IMR-90 (cell line): ENCODE data around the gene ACVR2B. TPM values are rescaled to one million over a fixed set of nuclear protein-coding genes. Genes with fewer than 3 reads are reported as not detected.

Source experiments
- ATAC-seq: fragments of 200-7000 bp; cut with Tn5 transposase; 2 replicates; pipeline ENCODE4 v1.9.1; 2020; ENCODE audit warnings: low read depth, mild to moderate bottlenecking, moderate library complexity
- BruUV-seq: library from RNA; stranded (reverse); fragments of 400-500 nt; replicated peaks from 2 replicates; lab custom pipeline; 2021; lab: Mats Ljungman, UMichigan
- CTCF ChIA-PET: fragments of 300-600 bp; formaldehyde crosslinking; extraction: SDS; loops from one replicate; lab custom pipeline; 2021; ENCODE audit warnings: antibody characterized with exemption; lab: Yijun Ruan, JAX
- POLR2A ChIA-PET: fragments of 300-600 bp; sonication (Branson Sonifier 250); formaldehyde crosslinking; loops from one replicate; lab custom pipeline; 2022; ENCODE audit warnings: antibody characterized with exemption; ENCODE audit not compliant: unreplicated experiment; lab: Charles Lee
- DNase-seq: peaks from one replicate; pipeline ENCODE4 v3.0.0; 2013
- H2AFZ ChIP-seq: replicated peaks from 2 replicates; pipeline ENCODE3; 2013; ENCODE audit warnings: low read length, mild to moderate bottlenecking; ENCODE audit not compliant: poor library complexity
- H2AK5ac ChIP-seq: 2 replicates; pipeline ENCODE4 v1.6.1; 2013; ENCODE audit warnings: low read depth, low read length, inconsistent platforms
- H2AK9ac ChIP-seq: replicated peaks from 2 replicates; pipeline ENCODE3; 2013; ENCODE audit warnings: mild to moderate bottlenecking, low read depth, low read length, moderate library complexity; ENCODE audit not compliant: poor library complexity
- H2BK120ac ChIP-seq: 2 replicates; pipeline ENCODE4 v1.6.1; 2013; ENCODE audit warnings: low read depth, low read length, inconsistent platforms
- H2BK15ac ChIP-seq: 3 replicates; pipeline ENCODE4 v1.6.1; 2013; ENCODE audit warnings: low read depth, low read length, inconsistent platforms
- H2BK20ac ChIP-seq: 2 replicates; pipeline ENCODE4 v1.6.1; 2013; ENCODE audit warnings: low read depth, mild to moderate bottlenecking, inconsistent platforms, low read length, moderate library complexity
- H2BK5ac ChIP-seq: 2 replicates; pipeline ENCODE4 v1.6.1; 2013; ENCODE audit warnings: mild to moderate bottlenecking, low read depth, low read length, inconsistent platforms; ENCODE audit not compliant: poor library complexity, severe bottlenecking
- H3K14ac ChIP-seq: replicated peaks from 2 replicates; pipeline ENCODE4 v1.6.1; 2013; ENCODE audit warnings: low read depth, low read length, inconsistent platforms
- H3K18ac ChIP-seq: 2 replicates; pipeline ENCODE4 v1.6.1; 2013; ENCODE audit warnings: low read depth, low read length, control low read depth
- H3K23ac ChIP-seq: 2 replicates; pipeline ENCODE4 v1.6.1; 2013; ENCODE audit warnings: low read depth, low read length, inconsistent platforms
- H3K27ac ChIP-seq: 2 replicates; pipeline ENCODE4 v1.5.1; 2013; ENCODE audit warnings: mild to moderate bottlenecking, control low read depth, low read length; ENCODE audit not compliant: insufficient read depth
- H3K27me3 ChIP-seq: 2 replicates; pipeline ENCODE4 v1.6.1; 2013; ENCODE audit warnings: low read length; ENCODE audit not compliant: control insufficient read depth, insufficient read depth
- H3K36me3 ChIP-seq: 2 replicates; pipeline ENCODE4 v1.6.1; 2013; ENCODE audit warnings: low read length, mixed read lengths; ENCODE audit not compliant: control insufficient read depth, insufficient read depth
- H3K4ac ChIP-seq: 2 replicates; pipeline ENCODE4 v1.6.1; 2013; ENCODE audit warnings: low read depth, low read length, inconsistent platforms
- H3K4me1 ChIP-seq: 2 replicates; pipeline ENCODE4 v1.6.1; 2013; ENCODE audit warnings: low read length, mixed read lengths; ENCODE audit not compliant: control insufficient read depth, insufficient read depth
- H3K4me2 ChIP-seq: 2 replicates; pipeline ENCODE4 v1.6.1; 2013; ENCODE audit warnings: low read depth, mild to moderate bottlenecking, control low read depth, low read length, moderate library complexity
- H3K4me3 ChIP-seq: 2 replicates; pipeline ENCODE4 v1.5.1; 2013; ENCODE audit warnings: low read depth, mild to moderate bottlenecking, control low read depth, low read length, moderate library complexity; ENCODE audit not compliant: insufficient read depth
- H3K56ac ChIP-seq: 2 replicates; pipeline ENCODE4 v1.6.1; 2013; ENCODE audit warnings: low read length, inconsistent platforms; ENCODE audit not compliant: insufficient read depth; ENCODE audit errors: extremely low read depth
- H3K79me1 ChIP-seq, 2 experiments: 2 replicates each; pipeline ENCODE4 v1.6.1; 2013; ENCODE audit warnings: low read length in 2 of 2, inconsistent platforms in 1 of 2, low read depth in 1 of 2
- H3K9ac ChIP-seq: 2 replicates; pipeline ENCODE4 v1.6.1; 2013; ENCODE audit warnings: low read depth, low read length, control low read depth
- H3K9me1 ChIP-seq: 2 replicates; pipeline ENCODE4 v1.6.1; 2013; ENCODE audit warnings: low read length, inconsistent platforms; ENCODE audit not compliant: insufficient read depth
- H3K9me3 ChIP-seq: 2 replicates; pipeline ENCODE4 v1.6.1; 2013; ENCODE audit warnings: low read length; ENCODE audit not compliant: control insufficient read depth, insufficient read depth
- H4K20me1 ChIP-seq: 2 replicates; pipeline ENCODE4 v1.6.1; 2013; ENCODE audit warnings: low read length, inconsistent platforms; ENCODE audit not compliant: insufficient read depth
- H4K5ac ChIP-seq: 2 replicates; pipeline ENCODE4 v1.6.1; 2013; ENCODE audit warnings: mild to moderate bottlenecking, low read depth, low read length, control low read depth
- H4K8ac ChIP-seq, 2 experiments: 2 replicates each; pipeline ENCODE4 v1.6.1; 2013; ENCODE audit warnings: low read depth in 2 of 2, low read length in 2 of 2, control low read depth in 1 of 2, inconsistent platforms in 1 of 2
- H4K91ac ChIP-seq: 2 replicates; pipeline ENCODE4 v1.6.1; 2013; ENCODE audit warnings: low read depth, low read length, inconsistent platforms; ENCODE audit not compliant: insufficient read depth
- CHD1 ChIP-seq: IDR thresholded peaks from 2 replicates; pipeline ENCODE4 v1.6.1; 2012; ENCODE audit warnings: low read depth, low read length, improper control_type of control experiment
- CTCF ChIP-seq: conservative IDR thresholded peaks from 2 replicates; pipeline ENCODE4 v1.5.1; 2012; ENCODE audit warnings: mild to moderate bottlenecking, low read depth, low read length, improper control_type of control experiment
- ELK1 ChIP-seq: fragments of 150-350 bp; IDR thresholded peaks from 2 replicates; pipeline ENCODE4 v1.6.1; 2016; ENCODE audit warnings: low read depth, mild to moderate bottlenecking, low read length, moderate library complexity, borderline replicate concordance
- FOS ChIP-seq: fragments of 150-350 bp; IDR thresholded peaks from 2 replicates; pipeline ENCODE4 v1.6.1; 2016; ENCODE audit warnings: low read depth, low read length
- MAFK ChIP-seq: IDR thresholded peaks from 2 replicates; pipeline ENCODE4 v1.6.1; 2012; ENCODE audit warnings: low read depth, low read length, improper control_type of control experiment
- MAZ ChIP-seq: IDR thresholded peaks from 2 replicates; pipeline ENCODE4 v1.6.1; 2012; ENCODE audit warnings: low read depth, mild to moderate bottlenecking, low read length, improper control_type of control experiment, moderate library complexity, borderline replicate concordance
- MXI1 ChIP-seq: IDR thresholded peaks from 2 replicates; pipeline ENCODE4 v1.6.1; 2012; ENCODE audit warnings: low read depth, mild to moderate bottlenecking, low read length, moderate library complexity, borderline replicate concordance
- NFE2L2 ChIP-seq: fragments of 150-350 bp; IDR thresholded peaks from 2 replicates; pipeline ENCODE4 v1.6.1; 2016; ENCODE audit warnings: low read depth, mild to moderate bottlenecking, low read length
- POLR2A ChIP-seq: IDR thresholded peaks from 2 replicates; pipeline ENCODE4 v1.6.1; 2012; ENCODE audit warnings: mild to moderate bottlenecking, low read depth, low read length
- RAD21 ChIP-seq: IDR thresholded peaks from 2 replicates; pipeline ENCODE4 v1.6.1; 2012; ENCODE audit warnings: low read length, improper control_type of control experiment
- RCOR1 ChIP-seq: IDR thresholded peaks from 2 replicates; pipeline ENCODE4 v1.6.1; 2012; ENCODE audit warnings: mild to moderate bottlenecking, low read length, improper control_type of control experiment; ENCODE audit not compliant: insufficient replicate concordance
- RFX5 ChIP-seq: IDR thresholded peaks from 2 replicates; pipeline ENCODE4 v1.8.0; 2012; ENCODE audit warnings: low read depth, mild to moderate bottlenecking, low read length, moderate library complexity
- SMC3 ChIP-seq: fragments of 150-350 bp; IDR thresholded peaks from 2 replicates; pipeline ENCODE4 v1.6.1; 2016; ENCODE audit warnings: low read depth, mild to moderate bottlenecking, antibody characterized with exemption, low read length, moderate library complexity
- USF2 ChIP-seq: fragments of 150-350 bp; IDR thresholded peaks from 2 replicates; pipeline ENCODE4 v1.6.1; 2017; ENCODE audit warnings: mild to moderate bottlenecking, antibody characterized with exemption, low read length, low read depth
- WGBS, 2 experiments: methylation state at CpG; one replicate each; pipeline versions ENCODE4 v1.1.5 to v1.1.7; 2013; ENCODE audit warnings: missing lambda C conversion rate in 2 of 2; ENCODE audit not compliant: insufficient read length in 1 of 2; ENCODE audit errors: extremely low coverage in 2 of 2; 5-methylcytosine and 5-hydroxymethylcytosine counted together
- dilution Hi-C: fragments of 300-500 bp; cut with HindIII; formaldehyde crosslinking; loops from one replicate; pipeline ENCODE4 v1.14.3; 2018; ENCODE audit warnings: low sequenced_read_pairs; ENCODE audit not compliant: unreplicated experiment
- in situ Hi-C: fragments of 300-500 bp; cut with MboI; formaldehyde crosslinking; loops from 3 replicates; pipeline ENCODE4 v1.14.3; 2019; ENCODE audit warnings: low sequenced_read_pairs, inconsistent platforms, mixed read lengths
- intact Hi-C: fragments of 100-400 bp; cut with micrococcal nuclease; formaldehyde crosslinking; loops from 2 replicates; pipeline ENCODE4 v1.10.0; 2022
- polyA plus RNA-seq, 3 experiments: library from polyadenylated mRNA; depleted of rRNA; stranded (reverse); fragments of >200 nt; gene quantifications; 2 replicates each; pipeline ENCODE4 v1.2.3, GENCODE V29; 2012; ENCODE audit warnings: low replicate concordance in 1 of 3
- total RNA-seq: library from RNA; depleted of rRNA; stranded (reverse); fragments of >200 nt; gene quantifications from 2 replicates; pipeline ENCODE4 v1.2.3, GENCODE V29; 2012

The ACVR2B gene
- total and polyA plus RNA-seq, 2 of the 4 experiments (the other 2 are of a cell fraction), result 0.60 to 1.3 TPM

DNA sequence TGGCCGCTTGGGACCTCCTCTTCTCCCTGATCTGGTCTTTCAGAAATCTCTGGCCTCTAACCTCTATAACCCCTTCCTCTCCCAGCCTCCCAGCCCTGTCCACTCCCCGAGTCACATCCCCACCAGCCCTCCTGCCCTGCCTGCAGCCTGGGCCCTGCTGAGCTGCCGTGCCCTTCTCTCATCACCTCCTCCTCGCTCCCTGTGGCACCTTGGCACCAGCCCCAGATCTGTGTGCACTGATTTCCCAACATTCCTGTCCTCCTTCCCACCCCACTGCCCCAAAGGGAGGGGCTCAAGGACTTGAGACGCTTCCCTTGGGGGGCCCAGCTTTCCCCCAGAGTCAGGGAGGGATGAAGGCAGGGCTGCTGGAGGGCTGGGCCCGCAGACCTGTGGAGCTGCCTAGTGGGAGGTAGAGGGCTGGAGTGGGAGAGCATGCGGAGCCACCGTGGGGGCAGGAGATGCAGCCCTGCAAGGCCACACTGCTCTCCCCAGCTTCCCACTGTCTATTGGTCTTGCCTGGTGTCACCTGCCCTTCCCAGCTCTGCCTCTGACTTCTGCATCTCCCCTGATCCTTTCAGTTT, 85.2 kb downstream of the ACVR2B start:
- Histone ChIP-seq H3K79me1 (no peaks in the 10 kb centered on the region), H3K36me3 (no peaks in the 10 kb centered on the region), H2AFZ (peak overlapping the region; percentile 42), H2BK120ac (no peak overlapping the region), H2BK5ac (no peak overlapping the region), H4K8ac (no peak overlapping the region), H3K27me3 (no peaks in the 10 kb centered on the region), H3K27ac (no peak overlapping the region), H3K9me3 (no peaks in the 10 kb centered on the region), H2BK15ac (no peak overlapping the region), H3K9ac (no peak overlapping the region), H2AK9ac (peak overlapping the region; percentile 84), H2BK20ac (no peak overlapping the region), H3K9me1 (peaks cover 6% of the 10 kb centered on the region; the same call in 1 of the 2 replicates), H3K4me2 (no peak overlapping the region), H4K5ac (no peak overlapping the region), H4K20me1 (no peaks in the 10 kb centered on the region), H2AK5ac (no peak overlapping the region), H3K4me3 (no peak overlapping the region), H3K18ac (no peak overlapping the region), H3K14ac (no peak overlapping the region), H3K23ac (no peak overlapping the region), H3K56ac (no peak overlapping the region), H3K4ac (no peak overlapping the region), H3K4me1 (peaks cover 2% of the 10 kb centered on the region; the same call in 1 of the 2 replicates), H4K91ac (no peak overlapping the region)
- dilution Hi-C loops, result no loop called here
- WGBS, 2 experiments, result 71% methylated on average over 2 of the region's 8 CpGs; no CpG with 5 or more reads in 1 of the 2 experiments
- DNase-seq (no peak), ATAC-seq (peak; percentile 21; the same call in 1 of the 2 replicates)
- intact Hi-C loops, result no loop called here
- in situ Hi-C loops, result loop anchor here (5.0 kb wide), 1 partner anchor 108 kb away; the partner anchor contains the start of gene SCN5A
- TF ChIP-seq RFX5 (no peak), FOS (no peak), CTCF (no peak), NFE2L2 (no peak), RAD21 (no peak), ELK1 (no peak), MXI1 (no peak), MAFK (no peak), SMC3 (no peak), RCOR1 (no peak), POLR2A (no peak), MAZ (no peak), USF2 (no peak), CHD1 (no peak)
- BruUV-seq, result no TSS peak
- CTCF ChIA-PET, result no interaction called here
- POLR2A ChIA-PET, result no interaction called here
